ENCODE data around the gene ZNF708.
"Not testable (repeated sequence)": the region's sequence is repeated elsewhere in the genome, so short reads cannot be mapped to it uniquely, and the experiment has no call there.

Gene ZNF708

DNA sequence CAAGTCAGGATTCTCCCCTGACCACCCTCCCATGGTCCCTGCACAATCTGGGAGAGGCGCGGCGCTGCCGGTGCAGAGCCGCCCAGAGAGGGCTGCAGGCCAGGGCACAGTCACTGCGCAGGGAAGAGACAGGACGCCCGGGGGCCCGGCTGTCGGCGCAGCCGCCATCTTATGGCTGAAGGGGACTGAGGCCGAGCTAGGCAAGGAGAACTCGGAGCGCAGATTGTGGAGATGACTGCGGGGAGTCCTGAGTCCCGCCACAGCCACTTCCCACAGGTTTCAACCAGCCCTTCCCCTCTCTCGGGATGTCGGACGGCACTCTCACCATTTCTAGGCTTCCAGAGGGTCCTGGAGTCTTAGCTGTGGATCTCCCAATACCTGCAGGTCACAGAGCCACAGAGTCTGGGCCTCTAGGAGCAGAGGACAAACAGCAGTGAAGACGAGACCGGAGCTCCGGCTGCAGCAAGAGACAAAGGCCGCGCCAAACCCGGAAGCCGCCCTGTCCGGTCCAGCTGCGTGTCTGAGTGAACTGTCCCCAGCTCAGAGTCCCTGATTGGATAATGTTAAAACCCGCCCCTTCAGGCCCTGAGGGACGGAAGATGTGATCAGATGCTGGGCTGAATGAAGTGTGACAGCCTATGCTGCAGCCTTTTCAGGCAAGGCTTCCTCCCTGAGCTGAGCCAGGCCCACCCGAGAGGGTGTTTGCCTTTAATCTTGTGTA lies at the start of gene ZNF708:
Gene ZNF708, minus strand, starts transcription at position 526 of the 721 bp plus-strand sequence. Its CDS starts 198 bp downstream, at position 328.
- DNase-seq = peak; percentile 84 to 85

DNA sequence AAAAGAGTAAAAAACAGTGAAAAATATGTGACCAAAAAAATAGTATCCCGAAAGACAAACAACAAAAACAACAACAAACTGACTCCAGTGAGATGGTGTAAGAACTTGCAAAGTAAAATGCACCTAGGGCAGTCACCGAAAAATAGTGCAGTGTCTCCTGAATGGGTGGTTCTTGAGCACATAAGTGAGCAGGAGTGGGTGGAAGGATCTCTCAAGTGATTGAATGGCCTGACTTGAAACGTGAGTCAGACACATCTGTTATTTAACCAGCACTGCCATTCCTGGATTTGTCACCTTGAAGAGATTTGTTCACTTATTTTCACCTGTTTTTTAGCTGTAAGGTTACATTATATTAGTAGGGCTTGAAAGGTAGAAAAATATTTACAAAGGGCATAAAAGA lies 33.1 kb upstream of the ZNF708 start:
- DNase-seq = no peak

DNA sequence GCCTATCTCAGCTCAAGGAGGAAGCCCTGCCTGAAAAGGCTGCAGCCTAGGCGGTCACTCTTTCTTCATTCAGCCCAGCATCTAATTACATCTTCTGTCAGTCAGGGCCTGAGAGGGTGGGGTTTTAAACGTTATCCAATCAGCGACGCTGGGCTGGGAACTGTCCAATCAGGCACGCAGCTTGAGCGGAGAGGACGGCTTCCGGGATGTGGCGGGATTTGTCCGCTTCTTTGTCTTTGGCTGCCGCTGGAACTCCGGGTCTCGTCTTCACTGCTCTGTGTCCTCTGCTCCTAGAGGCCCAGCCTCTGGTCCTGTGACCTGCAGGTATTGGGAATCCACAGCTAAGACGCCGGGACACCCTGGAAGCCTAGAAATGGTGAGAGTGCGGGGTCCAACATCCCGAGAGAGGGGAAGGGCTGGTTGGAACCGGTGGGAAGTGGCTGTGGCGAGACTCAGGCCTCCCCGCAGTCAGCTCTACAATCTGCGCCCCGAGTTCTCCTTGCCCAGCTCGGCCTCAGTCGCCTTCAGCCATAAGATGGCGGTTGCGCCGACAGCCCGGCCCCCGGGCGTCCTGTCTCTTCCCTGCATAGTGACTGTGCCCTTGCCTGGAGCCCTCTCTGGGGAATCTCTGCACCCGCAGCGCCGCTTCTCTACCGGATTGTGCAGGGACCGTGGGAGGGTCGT lies 29.7 kb upstream of the ZNF708 start, which contains the start of gene ZNF738:
Gene ZNF738, plus strand, starts transcription at position 233 of the 684 bp plus-strand sequence. Its CDS starts 141 bp downstream, at position 374.
- DNase-seq = peak; percentile 89 to 90

DNA sequence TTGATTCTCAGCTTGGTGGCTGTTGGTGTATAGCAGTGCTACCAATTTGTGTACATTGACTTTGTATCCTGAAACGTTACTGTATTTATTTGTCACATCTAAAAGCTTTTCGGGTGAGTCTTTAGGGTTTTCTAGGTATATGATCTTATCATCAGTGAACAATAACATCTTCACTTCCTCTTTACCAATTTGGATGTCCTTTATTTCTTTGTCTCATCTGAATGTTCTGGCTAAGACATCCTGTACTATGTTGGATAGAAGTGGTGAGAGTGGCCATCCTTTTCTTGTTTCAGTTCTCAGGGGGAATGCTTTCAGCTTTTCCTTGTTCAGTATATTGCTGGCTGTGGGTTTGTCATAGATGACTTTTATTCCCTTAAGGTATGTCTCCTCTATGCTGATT lies 23.6 kb upstream of the ZNF708 start:
- DNase-seq = no peak

DNA sequence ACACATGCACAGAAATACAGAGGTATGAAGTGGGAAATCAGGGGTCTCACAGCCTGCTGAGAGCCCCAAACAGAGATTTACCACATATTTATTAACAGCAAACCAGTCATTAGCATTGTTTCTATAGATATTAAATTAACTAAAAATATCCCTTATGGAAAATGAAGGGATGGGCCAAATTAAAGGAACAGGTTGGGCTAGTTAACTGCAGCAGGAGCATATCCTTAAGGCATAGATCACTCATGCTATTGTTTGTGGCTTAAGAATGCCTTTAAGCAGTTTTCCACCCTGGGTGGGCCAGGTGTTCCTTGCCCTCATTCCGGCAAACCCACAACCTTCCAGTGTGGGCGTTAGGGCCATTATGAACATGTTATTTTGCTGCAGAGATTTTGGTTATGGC lies 15.6 kb upstream of the ZNF708 start:
- not testable (repeated sequence) for DNase-seq

DNA sequence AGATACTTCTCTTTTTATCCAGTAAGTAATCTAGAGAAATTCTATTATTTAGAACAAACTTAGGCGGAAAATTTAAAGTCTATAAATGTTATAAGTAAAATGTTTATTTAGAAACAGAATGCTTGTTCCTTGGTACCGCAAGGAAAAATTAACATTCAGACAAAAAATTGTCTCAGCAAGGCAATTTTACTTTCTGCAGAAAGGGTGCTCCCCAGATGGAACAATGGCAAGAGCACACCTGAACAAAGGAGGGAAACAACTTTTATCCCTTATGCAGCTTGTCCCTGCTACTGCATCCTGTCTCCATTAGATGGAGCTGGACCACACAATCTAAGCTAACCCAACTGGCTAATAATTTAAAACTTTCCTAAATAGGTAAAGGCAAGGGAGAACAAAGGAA lies 6.5 kb upstream of the ZNF708 start:
- DNase-seq = no peak

DNA sequence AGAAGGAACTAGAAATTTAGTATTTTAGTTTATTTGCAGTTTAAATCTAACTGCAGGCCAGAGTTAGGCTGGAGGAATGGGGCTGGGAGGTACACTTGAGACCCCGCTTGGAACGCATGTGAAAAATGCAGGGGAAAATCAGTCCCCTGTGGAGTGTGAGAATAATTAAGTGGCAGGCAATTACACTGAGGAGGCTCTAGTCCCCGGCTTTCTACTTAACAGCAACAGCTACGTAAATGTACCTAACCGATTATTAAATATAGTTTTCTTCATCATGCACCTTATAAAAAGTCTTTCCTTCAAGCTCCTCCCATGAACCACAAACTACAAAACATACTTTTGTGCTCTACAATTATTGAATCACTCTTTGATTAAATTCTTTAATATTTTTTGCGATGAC lies 804 bp downstream of the ZNF708 start:
- no peak for DNase-seq

DNA sequence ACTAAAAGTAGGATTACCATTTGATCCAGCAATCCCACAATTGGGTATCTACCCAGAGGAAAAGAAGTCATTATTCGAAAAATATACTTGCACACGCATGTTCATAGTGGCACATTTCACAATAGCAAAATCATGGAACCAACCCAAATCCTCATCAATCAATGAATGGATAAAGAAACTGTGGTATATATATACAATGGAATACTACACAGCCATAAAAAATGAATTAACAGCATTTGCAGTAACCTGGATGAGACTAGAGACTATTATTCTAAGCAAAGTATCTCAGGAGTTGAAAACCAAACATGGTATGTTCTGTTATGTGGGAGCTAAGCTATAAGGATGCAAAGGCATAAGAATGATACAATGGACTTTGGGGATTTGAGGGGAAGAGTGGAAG lies 3.0 kb downstream of the ZNF708 start:
- no peak for DNase-seq

DNA sequence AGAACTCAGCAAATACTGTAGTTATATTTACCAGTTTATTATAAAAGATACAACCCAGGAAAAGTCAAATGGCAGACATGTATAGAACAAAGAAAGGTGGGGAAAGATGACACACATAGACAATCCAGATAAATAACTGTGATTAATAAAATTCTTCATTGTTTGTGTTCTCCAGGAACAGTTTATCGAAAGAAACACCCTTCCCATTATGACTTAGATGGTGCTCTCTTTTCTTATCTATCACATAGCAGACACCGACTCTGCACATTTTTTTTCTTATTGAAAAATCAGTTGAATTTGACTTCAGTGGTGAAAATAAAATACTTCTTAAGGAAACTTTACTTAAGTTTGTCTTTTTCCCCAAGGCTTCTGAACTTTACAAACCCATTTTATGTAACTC lies 6.2 kb downstream of the ZNF708 start:
- DNase-seq = no peak

DNA sequence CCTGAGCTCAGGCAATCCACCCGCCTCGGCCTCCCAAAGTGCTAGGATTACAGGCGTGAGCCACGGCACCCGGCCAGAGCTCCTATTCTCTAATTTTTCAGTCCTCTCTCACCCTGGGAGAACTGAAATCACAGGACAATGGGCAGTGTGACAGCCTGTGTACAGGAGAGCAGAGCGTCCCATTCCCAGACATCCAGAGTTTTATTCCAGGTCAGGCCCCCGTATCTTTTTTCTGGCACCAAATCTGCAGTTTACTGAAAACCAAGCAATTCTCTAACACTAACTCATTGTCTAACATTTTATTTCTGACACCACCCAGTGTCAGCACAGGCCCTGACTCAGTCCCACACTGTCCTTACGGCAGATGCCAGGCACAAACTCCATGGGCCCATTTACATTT lies 6.7 kb downstream of the ZNF708 start:
- no peak for DNase-seq

DNA sequence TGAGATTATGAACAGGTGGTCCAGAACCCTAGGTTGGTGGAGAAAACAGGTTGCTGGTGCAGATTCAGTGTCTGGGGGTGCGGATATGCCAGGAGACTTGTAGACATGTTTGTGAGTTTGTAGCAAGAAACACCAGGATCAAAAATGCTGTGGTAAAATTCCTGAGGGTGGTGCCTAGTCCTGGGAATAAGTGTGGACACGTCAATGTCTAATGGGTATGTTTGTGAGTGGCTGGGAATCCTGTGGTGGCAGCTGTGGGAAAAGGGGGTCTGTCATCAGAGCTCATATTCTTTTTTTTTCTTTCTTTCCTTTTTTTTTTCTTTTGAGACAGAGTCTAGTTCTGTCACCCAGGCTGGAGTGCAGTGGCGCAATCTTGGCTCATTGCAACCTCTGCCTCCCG lies 7.2 kb downstream of the ZNF708 start:
- DNase-seq = no peak

DNA sequence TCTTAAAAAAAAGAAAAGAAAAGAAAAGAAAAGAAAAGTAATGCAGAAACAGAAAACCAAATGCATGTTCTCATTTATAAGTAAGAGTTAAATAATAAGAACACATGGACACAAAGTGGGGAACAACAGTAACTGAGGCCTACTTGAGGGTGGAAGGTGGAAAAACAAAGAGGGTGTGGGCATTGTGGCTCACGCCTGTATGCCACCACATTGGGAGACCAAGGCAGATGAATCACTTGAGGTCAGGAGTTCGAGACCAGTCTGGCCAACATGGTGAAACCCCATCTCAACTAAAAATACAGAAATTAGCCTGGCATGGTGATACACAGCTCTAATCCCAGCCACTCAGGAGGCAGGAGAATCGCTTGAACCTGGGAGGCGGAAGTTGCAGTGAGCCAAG lies 8.1 kb downstream of the ZNF708 start:
- no peak for DNase-seq

DNA sequence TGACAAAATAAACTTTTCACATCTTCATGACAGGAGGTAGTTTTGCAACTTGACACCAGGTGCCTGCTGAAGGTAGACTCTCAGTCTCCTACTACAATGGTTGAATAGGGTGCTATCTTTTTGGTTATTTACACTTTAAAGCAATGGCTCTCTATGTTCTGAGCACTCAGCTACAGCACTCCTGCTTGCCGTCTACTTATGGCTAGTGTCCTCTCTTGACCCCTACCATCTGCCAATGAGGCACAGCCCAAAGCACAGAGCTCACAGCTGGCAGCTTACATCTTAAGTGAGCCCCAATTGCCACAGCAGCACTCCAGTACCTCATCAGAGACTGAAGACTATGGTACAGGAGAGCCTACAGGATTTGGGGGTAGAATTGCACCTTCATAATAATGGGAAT lies 11.4 kb downstream of the ZNF708 start:
- no peak for DNase-seq

DNA sequence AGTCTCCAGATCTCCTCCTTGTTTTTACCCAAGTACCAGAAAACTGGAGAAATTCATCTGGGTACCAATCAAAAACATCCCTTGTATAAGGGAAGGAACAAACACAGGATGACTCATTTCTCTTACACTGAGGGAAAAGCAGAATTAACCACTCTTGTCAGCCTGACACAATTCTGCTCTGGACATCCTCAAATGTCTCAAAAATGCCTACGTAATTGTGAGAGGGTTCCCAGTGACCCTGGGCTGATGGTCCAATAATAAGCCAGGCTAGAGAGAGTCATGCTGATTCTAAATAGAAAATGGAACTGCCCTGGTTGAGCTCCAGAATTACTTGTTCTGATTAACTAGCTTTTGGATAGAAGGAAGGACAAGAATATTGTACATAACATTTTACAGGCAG lies 14.5 kb downstream of the ZNF708 start:
- no peak for DNase-seq

DNA sequence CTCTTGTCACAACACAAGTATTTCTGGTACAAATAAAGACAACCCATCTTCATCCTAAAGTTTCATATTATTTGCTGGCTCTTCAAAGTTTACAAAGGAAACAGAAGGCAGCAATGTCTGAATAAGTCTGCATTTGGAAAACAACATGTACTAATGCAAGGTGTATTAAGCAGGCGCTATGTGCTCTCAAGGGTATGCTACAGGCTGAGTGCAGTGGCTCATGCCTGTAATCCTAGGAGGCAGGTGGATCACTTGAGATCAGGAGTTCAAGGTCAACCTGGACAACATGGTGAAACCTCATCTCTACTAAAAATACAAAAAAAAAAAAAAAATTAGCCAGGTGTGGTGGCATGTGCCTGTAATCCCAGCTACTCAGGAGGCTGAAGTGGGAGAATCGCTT lies 16.4 kb downstream of the ZNF708 start:
- not testable (repeated sequence) for DNase-seq

DNA sequence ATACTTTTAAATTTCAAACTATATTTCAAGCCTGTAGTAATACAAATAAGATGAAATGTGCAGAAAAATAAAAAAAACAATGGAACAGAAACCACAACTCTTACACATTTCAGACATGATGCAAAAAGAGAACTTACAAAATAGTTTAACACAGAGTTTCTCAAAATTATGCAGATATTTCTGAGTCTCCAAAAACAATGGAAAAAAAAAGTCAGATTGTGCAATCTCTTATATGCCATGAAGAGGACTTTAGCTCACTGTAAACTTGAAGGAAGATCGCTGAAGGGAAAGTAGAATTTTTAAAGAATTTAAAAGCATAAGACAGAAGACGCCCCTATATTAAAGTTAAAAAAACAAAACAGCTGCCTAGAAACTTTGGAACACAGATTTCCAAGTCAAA lies 20.4 kb downstream of the ZNF708 start:
- no peak for DNase-seq

DNA sequence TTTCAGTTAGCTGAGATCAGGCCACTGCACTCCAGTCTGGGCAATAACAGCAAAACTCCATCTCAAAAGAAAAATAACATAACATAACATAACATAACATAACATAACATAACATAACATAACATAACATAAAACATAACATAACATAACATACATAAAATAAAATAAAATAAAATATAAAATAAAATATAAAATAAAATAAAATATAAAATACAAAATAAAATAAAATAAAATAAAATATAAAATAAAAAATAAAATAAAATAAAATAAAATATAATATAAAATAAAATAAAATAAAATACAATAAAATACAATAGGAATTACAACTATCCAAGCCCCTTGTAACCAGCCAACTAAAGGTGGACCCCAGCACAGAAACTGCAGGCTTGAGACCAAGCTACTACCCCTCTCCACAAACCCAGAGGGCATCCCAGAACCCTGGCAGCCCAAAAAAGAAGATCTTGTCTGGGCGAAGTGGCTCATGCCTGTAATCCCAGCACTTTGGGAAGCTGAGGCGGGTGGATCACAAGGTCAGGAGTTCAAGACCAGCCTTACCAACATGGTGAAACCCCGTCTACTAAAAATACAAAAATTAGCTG lies 22.2 kb downstream of the ZNF708 start:
- DNase-seq = not testable (repeated sequence)

DNA sequence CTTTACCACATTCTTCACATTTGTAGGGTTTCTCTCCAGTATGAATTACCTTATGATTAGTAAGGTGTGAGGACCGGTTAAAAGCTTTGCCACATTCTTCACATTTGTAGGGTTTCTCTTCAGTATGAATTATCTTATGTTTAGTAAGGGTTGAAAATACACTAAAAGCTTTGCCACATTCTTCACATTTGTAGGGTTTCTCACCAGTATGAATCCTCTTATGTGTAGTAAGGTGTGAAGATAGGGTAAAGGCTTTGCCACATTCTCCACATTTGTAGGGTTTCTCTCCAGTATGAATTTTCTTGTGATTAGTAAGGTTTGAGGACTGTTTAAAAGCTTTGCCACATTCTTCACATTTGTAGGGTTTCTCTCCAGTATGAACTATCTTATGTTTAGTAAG lies 35.4 kb downstream of the ZNF708 start:
- not testable (repeated sequence) for DNase-seq

DNA sequence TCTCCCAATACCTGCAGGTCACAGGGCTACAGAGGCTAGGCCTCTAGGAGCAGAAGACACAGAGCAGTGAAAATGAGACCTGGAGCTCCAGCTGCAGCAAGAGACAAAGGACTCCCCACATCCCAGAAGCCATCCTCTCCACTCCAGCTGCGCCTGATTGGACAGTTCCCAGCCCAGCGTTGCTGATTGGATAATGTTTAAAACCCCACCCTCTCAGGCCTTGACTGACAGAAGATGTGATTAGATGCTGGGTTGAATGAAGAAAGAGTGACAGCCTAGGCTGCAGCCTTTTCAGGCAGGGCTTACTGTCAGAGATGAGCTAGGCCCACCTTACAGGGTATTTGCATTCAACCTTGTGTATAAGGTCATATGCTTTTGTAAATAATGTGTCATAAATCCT lies 59.4 kb downstream of the ZNF708 start:
- DNase-seq = no peak

DNA sequence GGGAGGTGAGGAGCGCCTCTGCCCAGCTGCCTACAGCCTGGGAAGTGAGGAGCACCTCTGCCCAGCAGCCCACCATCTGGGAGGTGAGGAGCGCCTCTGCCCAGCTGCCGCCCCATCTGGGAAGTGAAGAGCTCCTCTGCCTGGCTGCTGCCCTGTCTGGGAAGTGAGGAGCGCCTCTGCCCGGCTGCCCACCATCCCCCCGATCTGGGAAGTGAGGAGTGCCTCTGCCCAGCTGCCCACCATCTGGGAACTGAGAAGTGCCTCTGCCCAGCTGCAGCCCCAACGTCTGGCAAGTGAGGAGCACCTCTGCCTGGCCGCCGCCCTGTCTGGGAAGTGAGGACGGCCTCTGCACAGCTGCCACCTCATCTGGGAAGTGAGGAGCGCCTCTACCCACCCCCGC lies 64.3 kb downstream of the ZNF708 start:
- DNase-seq = no peak

DNA sequence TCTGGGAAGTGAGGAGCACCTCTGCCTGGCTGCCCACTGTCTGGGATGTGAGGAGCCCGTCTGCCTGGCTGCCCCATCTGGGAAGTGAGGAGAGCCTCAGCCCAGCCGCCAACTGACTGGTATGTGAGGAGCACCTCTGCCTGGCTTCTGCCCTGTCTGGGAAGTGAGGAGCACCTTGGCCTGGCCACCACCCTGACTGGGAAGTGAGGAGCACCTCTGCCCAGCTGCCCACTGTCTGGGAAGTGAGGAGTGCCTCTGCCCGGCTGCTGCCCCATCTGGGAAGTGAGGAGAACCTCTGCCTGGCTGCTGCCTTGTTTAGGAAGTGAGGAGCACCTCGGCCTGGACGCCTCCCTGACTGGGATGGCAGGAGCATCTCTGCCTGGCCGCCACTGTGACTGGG lies 64.8 kb downstream of the ZNF708 start:
- DNase-seq = no peak

DNA sequence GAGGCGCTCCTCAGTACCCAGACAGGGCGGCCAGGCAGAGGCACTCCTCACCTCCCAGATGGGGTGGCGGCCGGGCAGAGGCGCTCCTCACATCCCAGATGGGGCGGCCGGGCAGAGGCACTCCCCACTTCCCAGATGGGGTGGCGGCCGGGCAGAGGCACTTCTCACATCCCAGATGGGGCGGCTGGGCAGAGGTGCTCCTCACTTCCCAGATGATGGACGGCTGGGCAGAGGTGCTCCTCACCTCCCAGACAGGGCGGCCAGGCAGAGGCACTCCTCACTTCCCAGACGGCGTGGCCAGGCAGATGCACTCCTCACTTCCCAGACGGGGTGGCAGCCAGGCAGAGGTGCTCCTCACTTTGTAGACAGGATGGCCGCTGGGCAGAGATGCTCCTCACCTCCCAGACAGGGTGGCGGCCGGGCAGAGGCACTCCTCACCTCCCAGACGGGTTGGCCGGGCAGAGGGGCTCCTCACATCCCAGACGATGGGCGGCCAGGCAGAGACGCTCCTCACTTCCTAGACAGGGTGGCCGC lies 68.3 kb downstream of the ZNF708 start:
- not testable (repeated sequence) for DNase-seq

DNA sequence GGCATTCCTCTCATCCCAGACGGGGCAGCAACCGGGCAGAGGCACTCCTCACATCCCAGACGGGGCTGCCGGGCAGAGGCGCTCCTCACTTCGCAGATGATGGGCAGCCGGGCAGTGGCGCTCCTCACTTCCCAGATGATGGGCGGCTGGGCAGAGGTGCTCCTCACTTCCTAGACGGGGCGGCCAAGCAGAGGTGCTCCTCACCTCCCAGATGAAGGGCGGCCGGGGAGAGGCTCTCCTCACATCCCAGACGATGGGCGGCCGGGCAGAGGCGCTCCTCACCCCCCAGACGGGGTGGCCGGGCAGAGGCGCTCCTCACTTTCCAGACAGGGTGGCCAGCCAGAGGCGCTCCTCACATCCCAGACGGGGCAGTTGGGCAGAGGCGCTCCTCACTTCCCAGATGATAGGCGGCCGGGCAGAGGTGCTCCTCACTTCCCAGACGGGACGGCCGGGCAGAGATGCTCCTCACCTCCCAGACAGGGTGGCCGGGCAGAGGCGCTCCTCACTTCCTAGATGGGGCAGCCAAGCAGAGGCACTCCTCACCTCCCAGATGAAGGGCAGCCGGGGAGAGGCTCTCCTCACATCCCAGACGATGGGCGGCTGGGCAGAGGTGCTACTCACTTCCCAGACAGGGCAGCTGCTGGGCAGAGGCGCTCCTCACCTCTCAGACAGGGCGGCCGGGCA lies 68.9 kb downstream of the ZNF708 start:
- no peak for DNase-seq
